Suprapubic skin (tissue), 4 donors: ENCODE results near the gene DDOST.

Source experiments
- EP300 ChIP-seq: sonication (generic); formaldehyde crosslinking; IDR thresholded peaks from one replicate; pipeline ENCODE4 v1.6.1; 2017; ENCODE audit warnings: antibody characterized with exemption
- POLR2A ChIP-seq, 2 donors: fragments of 450-650 bp; IDR thresholded peaks; one replicate each; pipeline ENCODE4 v1.6.1; 2017; ENCODE audit warnings: antibody characterized with exemption in 2 of 2, mild to moderate bottlenecking in 2 of 2, moderate library complexity in 2 of 2
- POLR2AphosphoS5 ChIP-seq, 3 donors: sonication (generic); formaldehyde crosslinking; IDR thresholded peaks; one replicate each; pipeline ENCODE4 v1.6.1; 2017; ENCODE audit warnings: antibody characterized with exemption in 3 of 3
- TF ChIP-seq, protein P1 (sequence below), 2 donors: fragments of 200-600 bp in 1 of 2; fragments of 450-650 bp in 1 of 2; sonication (generic) in 1 of 2; IDR thresholded peaks; one replicate each; pipeline ENCODE4 v1.5.1; 2016 to 2019; ENCODE audit warnings: antibody characterized with exemption in 2 of 2, mild to moderate bottlenecking in 1 of 2, moderate library complexity in 1 of 2

DNA sequence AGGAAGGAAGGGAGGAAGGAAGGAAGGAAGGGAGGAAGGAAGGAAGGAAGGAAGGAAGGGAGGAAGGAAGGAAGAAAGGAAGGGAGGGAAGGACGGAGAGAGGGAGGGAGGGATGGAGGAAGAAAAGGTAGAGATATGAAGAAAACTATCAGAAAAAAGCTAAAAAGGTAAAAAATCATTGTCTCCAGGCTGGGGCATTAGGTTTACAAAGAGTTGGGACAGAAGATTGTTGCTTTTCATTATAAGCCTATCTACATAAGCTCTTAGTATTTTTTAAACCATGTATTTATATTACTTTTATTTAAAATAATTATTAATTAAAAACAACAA, 35.1 kb downstream of the DDOST start:
- TF ChIP-seq, protein P1, sequence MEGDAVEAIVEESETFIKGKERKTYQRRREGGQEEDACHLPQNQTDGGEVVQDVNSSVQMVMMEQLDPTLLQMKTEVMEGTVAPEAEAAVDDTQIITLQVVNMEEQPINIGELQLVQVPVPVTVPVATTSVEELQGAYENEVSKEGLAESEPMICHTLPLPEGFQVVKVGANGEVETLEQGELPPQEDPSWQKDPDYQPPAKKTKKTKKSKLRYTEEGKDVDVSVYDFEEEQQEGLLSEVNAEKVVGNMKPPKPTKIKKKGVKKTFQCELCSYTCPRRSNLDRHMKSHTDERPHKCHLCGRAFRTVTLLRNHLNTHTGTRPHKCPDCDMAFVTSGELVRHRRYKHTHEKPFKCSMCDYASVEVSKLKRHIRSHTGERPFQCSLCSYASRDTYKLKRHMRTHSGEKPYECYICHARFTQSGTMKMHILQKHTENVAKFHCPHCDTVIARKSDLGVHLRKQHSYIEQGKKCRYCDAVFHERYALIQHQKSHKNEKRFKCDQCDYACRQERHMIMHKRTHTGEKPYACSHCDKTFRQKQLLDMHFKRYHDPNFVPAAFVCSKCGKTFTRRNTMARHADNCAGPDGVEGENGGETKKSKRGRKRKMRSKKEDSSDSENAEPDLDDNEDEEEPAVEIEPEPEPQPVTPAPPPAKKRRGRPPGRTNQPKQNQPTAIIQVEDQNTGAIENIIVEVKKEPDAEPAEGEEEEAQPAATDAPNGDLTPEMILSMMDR (IDR thresholded peaks at IDR 0.05), result no peak
- TF ChIP-seq POLR2A (IDR thresholded peaks at IDR 0.05) (no peak), POLR2AphosphoS5 (IDR thresholded peaks at IDR 0.05) (no peak), EP300 (no peak)
